Activated CD4-positive, alpha-beta T cell treated with anti-CD3 and anti-CD28 coated beads, Interleukin-2, amount 50 U/mL, for 4 hours (primary cell): Measurements from ENCODE around the gene SMAD2.
"Not testable (repeated sequence)": the region's sequence is repeated elsewhere in the genome, so short reads cannot be mapped to it uniquely, and the experiment has no call there.

Experiments used
- DNase-seq, 2 experiments: peaks; one replicate each; pipeline ENCODE4 v3.0.0-alpha.2; 2020

The SMAD2 gene

DNA sequence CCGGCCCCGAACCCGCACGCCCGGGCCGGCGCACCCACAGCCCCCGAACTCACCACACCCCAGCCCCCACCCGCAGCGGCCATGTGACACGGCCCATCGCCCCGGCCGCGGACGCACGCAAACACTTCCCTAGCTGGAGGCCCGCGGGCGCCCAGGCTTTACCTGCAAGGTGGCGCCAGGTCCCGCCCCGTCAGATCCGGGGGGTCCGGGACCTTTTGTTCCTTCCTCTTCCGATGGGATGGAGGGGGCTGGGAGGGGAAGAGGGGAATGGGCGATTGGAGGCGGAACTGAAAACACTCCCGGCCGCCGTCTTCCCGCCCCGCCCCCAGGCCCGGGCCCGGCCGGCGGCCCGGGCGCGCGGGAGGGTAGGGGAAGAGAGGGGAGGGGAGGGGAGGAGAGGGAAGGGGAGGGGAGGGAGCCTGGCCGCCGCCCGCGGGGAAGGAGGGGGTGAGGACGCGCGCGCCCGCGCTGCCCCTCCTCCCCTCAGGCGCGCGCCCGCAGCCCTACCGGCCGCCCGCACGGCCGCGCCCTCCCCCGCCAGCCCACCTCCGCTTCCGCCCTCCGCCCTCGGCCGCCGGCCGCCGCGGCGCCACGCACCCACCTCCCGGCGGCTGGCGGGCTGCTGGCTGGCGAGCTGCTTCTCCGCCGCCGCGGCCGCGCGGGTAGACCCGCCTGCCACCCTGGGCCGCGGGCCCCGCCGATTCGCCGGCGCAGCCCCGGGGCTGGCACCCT is at the start of gene SMAD2:
TSS of gene SMAD2 (minus strand) at position 461 of the 732 bp plus-strand sequence. CDS start 33,903 bp downstream, outside the sequence.
- peak; percentile 66 to 70 for DNase-seq

DNA sequence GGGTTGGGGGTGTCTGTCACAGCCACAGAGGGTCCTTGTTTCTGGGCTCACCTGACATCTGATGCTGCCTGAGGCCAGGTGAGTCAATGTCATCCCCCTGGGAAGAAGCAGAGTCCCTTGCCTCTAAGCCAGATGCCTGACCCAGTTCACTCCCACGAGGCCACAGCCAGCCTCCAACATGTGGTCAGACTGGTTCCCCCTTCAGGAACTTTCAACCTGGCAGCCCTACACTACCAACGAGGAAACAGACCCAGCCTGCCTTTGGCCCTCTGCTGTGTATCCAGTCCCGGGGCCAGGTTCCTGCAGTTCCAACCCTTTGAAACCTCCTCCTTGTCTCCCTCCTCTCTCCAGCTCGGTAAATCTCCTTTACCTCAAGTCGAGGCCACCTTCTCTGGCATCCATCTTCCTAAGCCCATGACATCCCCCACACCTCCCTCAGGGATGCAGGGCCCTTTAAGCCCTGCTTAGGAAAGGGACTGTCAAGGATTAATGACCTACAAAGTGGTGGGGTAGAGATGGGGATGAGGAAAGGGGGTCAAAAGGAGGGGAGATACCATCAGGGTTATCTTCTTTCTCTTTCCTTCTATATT is 49.2 kb upstream of the SMAD2 start:
- no peak for DNase-seq

DNA sequence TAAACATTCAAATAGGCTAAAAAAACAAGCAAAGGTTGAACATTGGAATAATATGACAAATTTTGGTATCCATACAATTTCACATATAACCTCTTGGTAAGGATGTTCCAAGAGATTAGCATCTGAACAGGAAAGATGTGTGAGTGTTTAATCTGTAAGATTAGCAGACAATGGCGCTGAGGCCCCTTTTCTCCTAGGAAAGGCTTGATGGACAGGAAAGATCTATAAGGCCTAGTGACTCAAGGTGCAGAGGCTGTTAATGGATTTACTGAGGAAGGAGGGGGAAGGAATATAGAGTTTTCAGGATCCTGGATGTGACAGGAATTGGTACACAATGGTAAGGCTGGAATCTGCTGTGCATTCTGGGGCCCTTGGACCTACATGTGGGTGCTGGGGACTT is 48.1 kb upstream of the SMAD2 start:
- DNase-seq, result no peak

DNA sequence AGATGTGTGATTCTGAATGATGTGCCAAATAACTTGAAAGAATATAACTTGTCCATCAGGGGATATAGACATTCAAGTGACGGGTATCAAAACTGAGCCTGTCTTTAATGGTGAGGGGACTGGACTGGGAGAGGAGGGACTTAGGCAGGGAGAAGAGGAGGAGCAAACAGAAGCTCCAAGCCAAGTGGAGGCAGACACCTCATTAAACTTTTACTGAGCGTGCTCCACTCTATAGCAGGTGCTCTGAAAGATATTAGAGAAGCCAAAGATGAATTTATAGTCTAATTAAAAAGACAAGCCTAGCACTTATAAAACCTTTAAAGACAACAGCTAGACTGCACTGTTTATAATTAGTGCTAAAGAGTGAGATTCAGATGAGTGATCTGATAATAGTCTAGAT is 47.7 kb upstream of the SMAD2 start:
- DNase-seq, result no peak

DNA sequence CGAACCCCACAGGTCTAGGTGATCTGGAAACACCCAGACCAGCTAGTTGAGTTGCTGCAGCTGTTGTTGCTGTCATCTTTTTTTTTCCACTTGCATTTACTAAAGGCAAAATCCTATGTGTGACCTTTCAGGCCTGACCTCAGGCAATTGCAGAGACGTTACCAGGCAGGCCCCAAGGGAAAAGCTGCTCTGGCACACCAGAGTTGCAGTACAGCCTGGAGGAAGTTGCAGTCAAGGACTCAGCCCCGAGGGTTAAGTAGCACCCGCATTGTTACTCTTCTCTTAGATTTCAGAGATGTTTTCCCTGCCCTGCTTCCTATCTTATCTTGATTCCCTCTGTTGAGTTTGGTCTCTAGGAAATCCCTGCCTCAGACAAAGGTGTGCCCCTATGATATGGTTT is 45.2 kb upstream of the SMAD2 start:
- DNase-seq, result no peak

DNA sequence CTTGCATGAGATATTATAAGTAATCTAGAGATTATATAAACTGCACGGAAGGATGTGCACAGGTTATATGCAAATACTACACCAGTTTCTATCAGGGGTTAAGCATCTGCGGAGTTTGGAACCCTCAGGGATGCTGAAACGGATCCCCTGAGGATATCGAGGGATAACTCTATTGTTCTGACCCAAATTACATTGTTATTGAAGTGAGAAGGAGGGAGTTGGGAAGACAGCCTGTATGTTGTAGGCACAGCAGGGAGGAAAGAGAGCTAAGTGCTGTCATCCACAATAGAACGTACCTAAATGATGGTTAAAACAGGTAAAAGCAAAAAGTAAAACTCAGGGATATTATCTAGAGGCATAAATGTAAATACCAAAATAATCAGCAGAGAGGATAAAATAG is 44.6 kb upstream of the SMAD2 start:
- no peak for DNase-seq

DNA sequence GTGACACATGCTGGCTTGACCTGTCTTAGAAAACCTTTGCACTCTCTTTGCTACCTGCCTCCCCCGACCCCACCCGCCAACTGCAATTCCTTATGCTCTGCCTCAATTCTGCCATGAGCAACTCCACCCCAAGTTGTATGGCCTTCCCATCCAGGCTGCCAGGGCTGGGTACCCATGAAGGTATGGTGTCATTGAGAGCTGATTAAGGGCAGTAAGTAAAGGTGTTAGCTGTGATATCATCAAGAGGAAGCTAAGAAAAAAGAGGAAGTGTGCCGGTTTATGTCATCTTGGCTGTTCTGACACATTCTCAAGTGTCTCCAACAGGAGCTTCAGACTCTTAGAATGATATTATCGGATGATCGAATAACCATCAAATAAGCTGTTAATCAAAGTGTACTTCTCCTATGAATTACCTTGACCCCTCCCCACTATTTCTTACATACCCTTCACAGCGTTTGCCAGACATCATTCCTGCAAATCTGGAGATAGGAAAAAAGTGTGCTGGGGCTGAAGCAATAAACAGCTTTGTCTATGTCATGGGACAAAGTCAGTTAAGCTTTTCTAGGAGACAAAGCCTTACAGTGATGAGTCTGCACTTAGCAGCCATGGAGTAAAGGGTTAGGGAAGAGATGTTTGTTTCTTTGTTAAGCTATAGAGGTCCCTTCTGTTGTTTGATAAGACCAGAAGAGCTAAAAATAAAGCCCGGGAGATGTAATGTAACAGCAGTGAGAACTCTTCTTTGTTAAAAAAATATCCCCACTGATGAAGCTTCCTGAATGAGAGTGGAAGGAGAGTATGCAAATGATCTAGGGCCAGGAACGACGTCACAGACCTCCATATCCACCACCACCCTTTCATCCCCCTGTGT is 40.4 kb upstream of the SMAD2 start:
- no peak for DNase-seq

DNA sequence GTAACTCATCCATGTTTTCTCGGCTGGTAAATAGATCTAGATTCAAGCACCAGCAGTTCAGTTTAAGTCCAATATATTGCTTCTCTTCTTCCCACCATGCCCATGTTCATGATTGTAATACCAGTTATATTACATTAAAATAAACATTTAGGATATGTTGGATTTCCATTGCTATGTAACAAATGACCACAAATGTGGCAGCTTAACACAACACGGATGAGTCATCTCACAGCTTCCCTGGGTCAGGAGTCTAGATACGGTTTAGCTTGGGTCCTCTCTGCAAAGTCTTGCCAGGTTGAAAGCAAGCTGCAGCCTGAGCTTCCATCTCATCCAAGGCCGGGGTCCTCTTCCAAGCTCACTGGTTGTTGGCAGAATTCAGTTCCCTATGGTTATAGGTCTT is 39.4 kb upstream of the SMAD2 start:
- DNase-seq, result no peak

DNA sequence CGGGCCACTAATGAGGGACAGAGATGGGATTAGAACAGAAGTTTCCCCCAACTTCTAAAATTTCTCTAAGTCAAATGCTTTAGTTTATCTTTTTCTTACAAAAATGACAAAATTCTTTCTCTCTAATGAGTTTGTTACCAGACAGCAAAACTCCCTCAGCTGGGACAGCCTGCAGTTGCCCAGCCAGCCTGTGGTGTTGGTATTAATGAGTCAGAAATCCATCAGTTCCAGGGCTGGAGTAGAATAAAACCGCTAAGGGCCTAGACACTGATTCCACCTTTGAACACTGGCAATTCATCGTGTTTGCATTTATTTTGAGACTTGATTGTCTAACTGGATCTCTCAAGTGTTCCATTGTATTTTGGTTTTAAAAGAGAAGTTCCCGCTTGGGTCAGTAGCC is 38.3 kb upstream of the SMAD2 start:
- no peak for DNase-seq

DNA sequence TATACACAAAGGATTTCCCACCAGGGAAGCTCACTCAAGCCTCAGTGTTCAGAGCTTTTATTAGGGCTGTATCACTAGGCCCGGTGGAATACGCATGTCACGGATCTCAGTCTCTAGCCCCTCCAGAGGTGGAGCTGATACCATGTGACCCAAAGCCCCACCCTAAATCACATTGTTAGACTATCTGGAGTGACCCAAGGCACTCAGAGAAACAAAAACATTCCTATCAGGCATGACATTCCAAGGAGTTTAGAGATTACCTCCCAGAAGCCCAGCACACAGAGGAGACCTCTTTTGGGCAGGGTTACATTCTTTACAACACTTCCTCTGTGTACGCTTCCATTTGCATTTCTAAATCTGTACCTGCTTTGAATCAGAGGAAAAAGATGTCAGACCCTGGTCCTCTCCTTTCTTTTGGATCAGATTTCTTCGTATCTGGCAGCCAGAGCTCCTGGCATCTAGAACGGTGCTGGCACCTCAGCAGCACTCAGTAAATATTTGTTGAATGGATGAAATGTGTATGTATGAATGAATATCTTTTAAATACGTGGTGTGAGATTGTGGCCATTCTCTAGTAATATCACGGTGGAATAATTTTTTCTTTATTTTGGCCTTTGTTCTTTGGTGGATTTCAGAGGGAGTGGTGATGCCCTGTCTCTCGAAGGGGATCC is 37.7 kb upstream of the SMAD2 start:
- DNase-seq, result no peak

DNA sequence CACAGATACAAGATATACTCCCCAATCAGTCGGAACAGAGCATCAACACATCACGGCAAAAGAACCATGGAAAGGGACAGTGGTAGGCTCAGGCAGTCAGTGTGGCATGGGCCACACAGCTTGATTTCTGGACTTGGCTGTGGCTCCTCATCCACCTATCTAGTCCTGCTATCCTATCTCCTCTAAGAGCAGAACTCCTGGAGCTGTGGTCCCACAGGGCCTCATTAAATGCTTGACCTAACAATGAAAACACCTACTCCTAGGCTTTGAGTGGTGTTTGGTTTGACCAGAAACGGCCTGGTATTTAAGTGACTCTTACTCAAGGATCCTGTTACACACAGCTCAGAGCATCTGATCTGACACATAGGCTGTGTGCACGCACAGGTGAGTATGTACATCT is 33.6 kb upstream of the SMAD2 start:
- DNase-seq, result no peak

DNA sequence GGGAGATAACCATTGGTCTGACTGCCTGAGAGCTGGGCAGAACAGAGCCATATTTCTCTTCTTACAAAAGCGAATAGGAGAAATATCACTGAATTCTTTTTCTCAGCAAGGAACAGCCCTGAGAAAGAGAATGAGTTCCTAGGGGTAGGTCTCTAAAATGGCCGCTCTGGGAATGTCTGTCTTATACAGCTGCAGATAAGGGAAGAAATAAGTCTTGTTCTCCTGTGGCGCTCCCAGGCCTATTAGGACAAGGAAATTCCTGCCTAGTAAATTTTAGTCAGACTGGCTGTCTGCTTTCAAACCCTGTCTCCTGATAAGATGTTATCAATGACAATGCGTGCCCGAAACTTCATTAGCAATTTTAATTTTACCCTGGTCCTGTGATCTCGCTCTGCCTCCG is 30.5 kb upstream of the SMAD2 start:
- DNase-seq, result not testable (repeated sequence)

DNA sequence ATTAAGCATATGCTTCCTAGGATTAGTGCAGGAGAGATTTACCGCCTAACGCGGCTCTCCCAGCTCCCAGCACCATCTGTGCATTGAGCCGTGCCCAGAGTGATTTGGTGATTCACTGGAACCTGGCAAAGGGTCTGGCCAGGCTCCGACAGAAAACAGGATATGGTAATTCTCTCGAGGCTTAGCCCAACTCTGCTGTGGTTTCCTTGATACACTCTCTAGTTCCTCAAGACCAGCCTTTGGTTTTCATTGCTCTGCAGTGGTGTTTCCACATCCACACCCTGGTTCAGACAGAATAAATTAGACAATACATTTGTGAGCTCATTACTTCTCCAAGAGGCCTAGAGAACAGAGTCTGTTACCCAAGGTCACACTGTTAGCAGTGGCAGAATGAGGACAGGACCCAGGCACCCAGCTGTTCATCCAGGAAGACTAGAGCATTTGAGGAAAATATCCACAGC is 23.0 kb upstream of the SMAD2 start:
- DNase-seq, result no peak

DNA sequence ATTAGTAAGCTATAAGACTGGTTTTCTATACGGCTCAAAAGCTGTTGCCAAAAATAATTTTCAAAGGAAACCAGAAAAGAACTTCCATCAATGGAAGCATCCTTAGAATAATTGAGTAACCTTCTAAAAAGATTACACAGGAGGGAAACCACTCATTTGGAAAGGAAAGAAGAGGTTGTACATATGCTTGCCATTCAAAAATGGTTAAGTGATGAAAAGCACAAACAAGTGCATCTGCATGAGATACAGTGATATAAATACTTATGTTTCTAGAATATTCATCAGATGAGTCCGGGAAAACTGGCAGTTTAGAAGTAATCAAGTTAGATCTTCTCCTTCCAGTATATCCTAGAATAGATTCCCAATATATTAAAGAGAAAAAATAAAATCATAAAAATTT is 20.1 kb upstream of the SMAD2 start:
- DNase-seq, result no peak

DNA sequence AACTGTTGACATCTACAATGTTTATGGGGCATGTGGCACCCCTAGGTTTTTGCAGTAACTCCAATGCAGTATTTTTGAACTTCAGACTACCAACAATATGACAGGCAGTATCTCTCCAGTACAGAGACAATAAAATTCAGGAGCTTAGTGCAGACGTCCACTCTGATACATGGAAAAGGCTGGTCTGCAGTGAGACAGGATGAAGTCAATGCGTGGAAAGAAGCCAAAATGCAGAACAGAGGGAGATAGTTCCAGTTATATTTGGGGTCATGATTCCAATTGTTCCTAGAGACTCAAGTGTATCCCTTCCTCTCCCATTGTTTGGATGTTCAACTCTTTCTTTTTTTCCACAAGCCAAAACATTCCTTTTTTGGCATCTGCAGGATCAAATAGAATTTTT is 18.7 kb upstream of the SMAD2 start:
- DNase-seq, result no peak

DNA sequence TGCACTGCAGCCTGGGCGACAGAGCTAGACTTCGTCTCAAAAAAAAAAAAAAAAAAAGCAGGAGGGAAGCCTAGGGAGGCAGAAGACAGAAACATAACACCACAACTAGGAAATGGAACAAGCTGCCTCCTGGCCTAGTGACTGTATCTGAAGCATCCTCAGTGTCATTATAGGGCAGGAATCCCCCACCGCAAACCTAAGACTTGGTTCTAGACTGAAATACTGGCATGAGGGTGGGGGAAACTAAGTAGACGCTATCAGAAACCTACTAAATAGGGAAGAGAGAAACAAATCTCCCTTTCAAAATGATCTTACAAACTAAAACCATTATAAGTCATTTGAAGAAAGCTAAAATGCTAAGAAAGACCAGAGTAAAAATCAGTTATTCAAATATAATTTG is 16.4 kb upstream of the SMAD2 start:
- DNase-seq, result no peak

DNA sequence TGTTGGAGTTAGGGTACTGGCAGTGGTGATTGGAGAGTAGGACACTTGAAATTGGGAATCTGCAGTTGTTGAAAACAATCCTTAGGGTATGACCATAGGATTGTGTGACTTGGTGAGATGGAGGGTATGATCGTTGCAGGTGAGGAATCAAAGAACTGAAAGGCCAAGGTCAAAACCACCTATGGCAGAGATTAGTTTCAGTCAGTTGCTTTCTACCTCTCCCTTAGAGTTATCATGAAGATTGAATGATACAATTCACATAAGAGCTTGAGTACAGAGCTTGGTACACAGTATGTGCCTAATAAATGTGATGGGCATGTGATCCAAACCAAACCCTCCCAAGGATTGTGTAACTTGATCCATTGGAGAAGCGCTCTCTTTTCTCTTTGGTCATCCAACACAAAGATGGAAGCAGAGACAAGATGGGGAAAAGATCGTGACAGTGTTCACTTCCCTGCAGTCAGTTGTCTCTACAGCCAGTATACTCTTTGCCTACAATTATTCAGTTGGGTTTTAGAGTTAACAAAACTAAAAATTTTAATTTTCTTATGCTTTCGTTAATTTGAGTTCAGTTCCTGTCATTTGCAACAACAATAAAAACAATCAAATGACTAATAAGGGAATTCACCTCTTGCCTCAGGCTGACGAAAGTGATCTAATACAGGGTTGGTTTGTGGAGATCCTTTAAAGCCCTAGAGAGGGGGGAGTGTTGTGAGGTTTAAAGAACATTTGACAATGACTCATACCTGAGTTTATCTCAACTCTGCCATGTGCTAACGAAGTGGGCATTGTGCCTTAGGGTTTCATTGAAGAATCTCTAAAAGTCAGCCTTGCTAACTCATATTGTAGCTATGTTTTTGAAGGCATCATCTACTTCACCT is 14.8 kb upstream of the SMAD2 start:
- no peak for DNase-seq

DNA sequence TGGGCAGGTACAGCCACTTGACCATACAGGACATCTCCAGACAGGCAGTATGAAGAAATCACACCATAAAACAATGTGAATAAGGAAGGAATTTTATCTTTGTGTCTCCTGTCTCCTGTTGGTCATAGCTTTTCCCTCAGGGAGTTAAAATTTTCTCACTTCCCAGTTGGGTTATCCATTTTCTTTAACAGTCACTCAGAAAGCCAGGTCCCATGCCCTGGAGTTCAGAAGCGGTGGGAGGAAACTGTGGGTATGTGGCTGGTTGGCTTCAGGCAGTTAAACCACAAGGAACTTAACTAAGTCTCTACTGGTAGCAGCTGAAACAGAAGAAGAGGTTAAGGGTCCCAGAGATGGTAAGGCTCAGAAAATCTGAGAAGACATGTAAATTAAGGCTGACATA is 6.5 kb upstream of the SMAD2 start:
- DNase-seq, result no peak

DNA sequence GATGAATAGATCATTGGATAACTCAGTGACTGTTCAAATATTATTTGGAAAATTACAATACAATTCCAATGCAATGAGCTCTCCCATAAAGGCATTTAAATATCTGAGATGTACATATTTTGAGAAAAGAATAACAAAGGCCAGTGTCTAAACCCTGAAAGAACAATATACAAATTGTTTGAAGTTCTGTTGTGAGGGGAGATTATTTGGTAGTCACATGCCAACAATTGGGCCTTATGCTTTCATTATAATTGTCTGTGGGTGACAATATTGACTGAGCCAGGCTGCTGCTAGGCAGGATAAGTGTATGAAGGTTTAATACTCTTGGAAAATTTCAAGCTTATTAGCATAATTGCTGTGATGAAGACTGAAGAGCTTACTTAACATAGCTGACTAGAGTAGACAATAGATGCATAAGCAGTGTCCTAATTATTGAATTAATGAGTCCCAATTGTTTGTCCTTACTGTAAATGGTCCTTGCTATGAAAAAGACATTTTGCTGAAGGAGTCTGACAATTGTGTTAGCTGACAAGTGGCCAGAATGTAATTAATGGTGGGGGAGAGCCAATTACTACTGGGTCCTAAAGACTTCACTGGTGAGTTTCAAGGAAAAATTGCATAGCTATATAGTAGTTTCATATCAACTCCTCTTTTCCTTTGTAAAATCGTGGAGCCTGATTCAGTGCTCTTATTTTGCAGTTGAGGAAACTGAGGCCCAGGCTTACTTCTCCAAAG is 5.0 kb upstream of the SMAD2 start:
- no peak for DNase-seq

DNA sequence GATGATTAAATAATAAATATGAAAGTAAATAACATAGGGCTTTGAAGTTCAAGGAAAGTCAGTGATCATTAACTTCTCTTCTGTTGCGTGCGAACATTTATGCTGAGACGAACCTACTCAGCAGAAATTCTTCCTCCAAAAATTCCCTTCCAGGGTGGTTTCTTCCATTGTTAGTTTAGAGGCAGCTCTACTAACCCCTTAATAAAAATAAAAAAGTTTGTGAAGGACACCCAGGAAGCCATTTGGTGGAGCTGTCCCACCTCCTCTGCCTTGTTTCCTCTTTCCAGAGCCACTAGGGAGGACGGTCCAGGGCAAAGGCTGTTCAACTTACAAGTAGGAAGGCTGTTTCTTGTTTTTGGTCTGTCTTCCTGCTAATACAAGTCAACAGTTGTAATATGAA is 2.1 kb upstream of the SMAD2 start:
- DNase-seq, result no peak

DNA sequence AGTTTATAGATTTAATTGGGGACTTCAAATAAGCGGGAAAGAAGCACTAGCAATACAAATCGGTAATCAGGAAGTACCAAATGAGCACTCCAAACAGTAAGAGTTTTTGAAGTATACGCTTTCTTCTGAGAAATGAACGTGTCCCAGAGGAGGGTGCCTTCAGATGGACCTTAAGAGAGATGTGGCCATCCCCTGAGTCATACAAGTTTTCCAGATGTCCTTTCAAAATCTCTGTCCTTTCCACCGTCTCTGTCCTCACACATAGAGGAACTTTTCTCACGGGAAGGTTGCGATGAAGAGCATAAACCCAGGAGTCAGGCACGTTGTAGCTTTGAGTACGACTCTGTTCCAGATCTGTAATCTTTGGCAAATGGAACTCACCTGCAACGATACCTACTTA is 1.7 kb upstream of the SMAD2 start:
- DNase-seq, result no peak

DNA sequence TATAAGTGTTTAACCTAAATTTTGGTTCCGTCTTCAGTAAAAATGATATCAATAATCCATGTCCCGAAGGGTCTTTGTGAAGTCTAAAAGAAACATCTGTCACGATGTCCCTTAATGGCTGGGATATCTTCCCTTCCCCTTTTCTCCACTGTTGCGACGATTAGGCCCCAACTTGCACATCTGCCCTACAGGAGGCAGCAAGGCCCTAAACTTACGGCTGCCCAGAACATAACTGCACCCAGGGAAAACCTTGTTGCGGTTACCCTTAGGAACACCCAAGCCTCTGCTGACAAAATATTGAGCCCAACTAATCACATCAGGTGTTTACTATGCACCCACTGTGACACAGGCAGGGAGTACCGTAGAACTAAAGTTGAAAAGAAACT is 1.3 kb upstream of the SMAD2 start:
- peak in 1 of 2 experiments; percentile 6 for DNase-seq
